ENCODE results near the gene LRRTM4. TPM values are rescaled to one million over a fixed set of nuclear protein-coding genes. Genes with fewer than 3 reads are reported as not detected.

Gene LRRTM4
- total and polyA plus RNA-seq, 2 experiments from 2014 or later: not detected

- no peak overlapping the region for H2AFZ ChIP-seq
- H3K4me1 ChIP-seq (ENCODE audit: insufficient read depth): no peaks in the 10 kb centered on the region
- H3K9me3 ChIP-seq (ENCODE audit: low read depth): no peaks in the 10 kb centered on the region
- H4K20me1 ChIP-seq (ENCODE audit: insufficient read depth): no peaks in the 10 kb centered on the region
- no peaks in the 10 kb centered on the region for H3K27me3 ChIP-seq (replicated peaks; ENCODE audit: insufficient read depth)
- H3K79me2 ChIP-seq (ENCODE audit: insufficient read depth): no peaks in the 10 kb centered on the region
- H3K27ac ChIP-seq: no peak overlapping the region
- no peaks in the 10 kb centered on the region for H3K36me3 ChIP-seq (ENCODE audit: low read depth)
- TF ChIP-seq EZH2 (IDR thresholded peaks at IDR 0.05; ENCODE audit: insufficient read depth, poor library complexity, severe bottlenecking) (no peak), EZH2phosphoT487 (IDR thresholded peaks at IDR 0.05; ENCODE audit: insufficient read depth, low read depth) (no peak)
- no peaks in the 10 kb centered on the region for H3F3A ChIP-seq (ENCODE audit: insufficient read depth)
- no peak overlapping the region for H3K4me2 ChIP-seq (ENCODE audit: unreplicated experiment)
- no peak overlapping the region for H3K4me3 ChIP-seq
- DNase-seq: no peak
- in situ Hi-C loops (cut with MboI): no loop called here
- H3K9me2 ChIP-seq (ENCODE audit: insufficient read depth): no peaks in the 10 kb centered on the region
- H3K9ac ChIP-seq: no peak overlapping the region
Observed at GRCh38 chr2:77372636-77373035, 149.5 kb downstream of the LRRTM4 start.

- Histone ChIP-seq H3K36me3 (ENCODE audit: low read depth) (no peaks in the 10 kb centered on the region), H3K4me1 (ENCODE audit: insufficient read depth) (no peaks in the 10 kb centered on the region), H3K27ac (no peak overlapping the region), H3K9me3 (ENCODE audit: low read depth) (no peaks in the 10 kb centered on the region), H3K4me3 (no peak overlapping the region), H3K4me2 (ENCODE audit: unreplicated experiment) (no peak overlapping the region), H3K9ac (no peak overlapping the region), H4K20me1 (ENCODE audit: insufficient read depth) (no peaks in the 10 kb centered on the region), H3K79me2 (ENCODE audit: insufficient read depth) (no peaks in the 10 kb centered on the region), H3F3A (ENCODE audit: insufficient read depth) (no peaks in the 10 kb centered on the region), H3K9me2 (ENCODE audit: insufficient read depth) (no peaks in the 10 kb centered on the region), H2AFZ (no peak overlapping the region), H3K27me3 (replicated peaks; ENCODE audit: insufficient read depth) (no peaks in the 10 kb centered on the region)
- TF ChIP-seq EZH2 (IDR thresholded peaks at IDR 0.05; ENCODE audit: insufficient read depth, poor library complexity, severe bottlenecking): no peak
- TF ChIP-seq EZH2phosphoT487 (IDR thresholded peaks at IDR 0.05; ENCODE audit: insufficient read depth, low read depth): no peak
- no peak for DNase-seq
- 0 to 2% methylated on average over 3 of the region's 3 CpGs for WGBS, 2 experiments (ENCODE audit: low coverage in 1 of 2, low lambda C conversion rate in 2 of 2, missing lambda C conversion rate in 2 of 2)
- in situ Hi-C loops (cut with MboI): no loop called here
Observed at GRCh38 chr2:77370511-77370910, 151.7 kb downstream of the LRRTM4 start.

DNA sequence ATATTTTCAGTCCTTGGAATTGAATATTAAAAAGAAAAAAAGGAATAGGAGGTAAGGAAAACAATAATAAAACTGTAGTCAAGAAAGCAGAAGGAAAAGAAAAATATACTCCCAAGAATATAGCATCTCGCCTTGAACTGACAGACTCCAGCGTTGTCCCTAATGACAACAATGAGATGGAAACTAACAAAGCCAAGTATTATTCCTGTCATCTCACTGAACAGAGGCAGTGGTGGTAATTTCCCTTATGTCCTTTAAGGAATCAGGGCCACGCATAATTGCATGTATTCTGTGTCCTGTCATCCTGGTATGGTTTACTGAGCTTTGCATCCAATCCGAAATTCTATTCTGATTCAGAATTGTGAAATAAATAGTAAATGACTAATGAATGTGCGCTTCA, 158.9 kb downstream of the LRRTM4 start:
- TF ChIP-seq EZH2phosphoT487 (IDR thresholded peaks at IDR 0.05; ENCODE audit: insufficient read depth, low read depth) (no peak), EZH2 (IDR thresholded peaks at IDR 0.05; ENCODE audit: insufficient read depth, poor library complexity, severe bottlenecking) (no peak)
- no peaks in the 10 kb centered on the region for H3F3A ChIP-seq (ENCODE audit: insufficient read depth)
- peaks cover 3% of the 10 kb centered on the region for H3K9me3 ChIP-seq (ENCODE audit: low read depth)
- WGBS, 2 experiments (ENCODE audit: low coverage in 1 of 2, low lambda C conversion rate in 2 of 2, missing lambda C conversion rate in 2 of 2): 23 to 30% methylated on average over 5 of the region's 5 CpGs
- no peak for DNase-seq
- in situ Hi-C loops (cut with MboI): no loop called here
- H3K9me2 ChIP-seq (ENCODE audit: insufficient read depth): no peaks in the 10 kb centered on the region
- H3K36me3 ChIP-seq (ENCODE audit: low read depth): no peaks in the 10 kb centered on the region
- H3K4me2 ChIP-seq (ENCODE audit: unreplicated experiment): no peak overlapping the region
- H3K9ac ChIP-seq: no peak overlapping the region
- H3K4me3 ChIP-seq: no peak overlapping the region
- no peaks in the 10 kb centered on the region for H3K4me1 ChIP-seq (ENCODE audit: insufficient read depth)
- H3K27ac ChIP-seq: no peak overlapping the region
- no peaks in the 10 kb centered on the region for H3K79me2 ChIP-seq (ENCODE audit: insufficient read depth)
- no peak overlapping the region for H2AFZ ChIP-seq
- H4K20me1 ChIP-seq (ENCODE audit: insufficient read depth): no peaks in the 10 kb centered on the region
- no peaks in the 10 kb centered on the region for H3K27me3 ChIP-seq (replicated peaks; ENCODE audit: insufficient read depth)

DNA sequence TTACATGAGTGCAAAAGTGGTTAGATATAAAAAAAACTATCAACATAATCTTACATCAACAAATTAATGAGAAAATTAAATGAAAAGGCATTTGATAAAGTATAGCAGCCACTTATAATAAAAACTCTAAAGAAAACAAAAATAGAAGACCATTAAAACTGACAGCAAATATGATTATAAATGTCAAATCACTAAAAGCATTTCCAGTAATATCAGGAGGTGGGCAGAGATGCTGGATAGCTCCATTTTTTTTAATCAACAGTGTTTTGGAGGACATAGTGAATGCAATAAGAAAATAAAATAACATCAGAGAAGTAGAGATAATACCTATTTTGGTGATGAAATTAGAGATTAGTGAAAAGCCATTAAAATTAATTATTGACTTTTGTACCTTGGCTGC, 173.4 kb downstream of the LRRTM4 start:
- no peaks in the 10 kb centered on the region for H3K36me3 ChIP-seq (ENCODE audit: low read depth)
- no peaks in the 10 kb centered on the region for H3K27me3 ChIP-seq (replicated peaks; ENCODE audit: insufficient read depth)
- in situ Hi-C loops (cut with MboI): no loop called here
- no peaks in the 10 kb centered on the region for H3K79me2 ChIP-seq (ENCODE audit: insufficient read depth)
- H3K9me3 ChIP-seq (ENCODE audit: low read depth): no peaks in the 10 kb centered on the region
- H3K9ac ChIP-seq: no peak overlapping the region
- no peaks in the 10 kb centered on the region for H3F3A ChIP-seq (ENCODE audit: insufficient read depth)
- no peak overlapping the region for H3K4me3 ChIP-seq
- TF ChIP-seq EZH2 (IDR thresholded peaks at IDR 0.05; ENCODE audit: insufficient read depth, poor library complexity, severe bottlenecking) (no peak), EZH2phosphoT487 (IDR thresholded peaks at IDR 0.05; ENCODE audit: insufficient read depth, low read depth) (no peak)
- no peaks in the 10 kb centered on the region for H3K4me1 ChIP-seq (ENCODE audit: insufficient read depth)
- no peak for DNase-seq
- H3K27ac ChIP-seq: no peak overlapping the region
- H3K9me2 ChIP-seq (ENCODE audit: insufficient read depth): no peaks in the 10 kb centered on the region
- H3K4me2 ChIP-seq (ENCODE audit: unreplicated experiment): no peak overlapping the region
- H4K20me1 ChIP-seq (ENCODE audit: insufficient read depth): no peaks in the 10 kb centered on the region
- H2AFZ ChIP-seq: no peak overlapping the region

DNA sequence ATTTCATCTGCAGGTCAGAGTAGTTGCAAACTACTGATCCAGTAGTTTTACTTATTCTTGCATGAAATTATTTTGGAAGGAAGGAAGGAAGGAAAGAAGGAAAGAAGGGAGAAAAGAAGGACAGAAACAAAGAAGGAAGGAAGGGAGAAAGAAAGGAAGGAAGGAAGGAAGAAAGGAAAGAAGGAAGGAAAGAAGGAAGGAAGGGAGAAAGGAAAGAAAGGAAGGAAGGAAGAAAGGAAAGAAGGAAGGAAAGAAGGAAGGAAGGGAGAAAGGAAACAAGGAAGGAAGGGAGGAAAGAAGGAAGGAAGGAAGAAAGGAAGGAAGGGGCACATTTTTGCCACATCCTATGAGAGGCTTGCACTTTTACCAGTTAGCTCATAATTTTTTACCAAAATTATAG, 186.2 kb downstream of the LRRTM4 start:
- no peaks in the 10 kb centered on the region for H3K27me3 ChIP-seq (replicated peaks; ENCODE audit: insufficient read depth)
- no peaks in the 10 kb centered on the region for H4K20me1 ChIP-seq (ENCODE audit: insufficient read depth)
- H2AFZ ChIP-seq: no peak overlapping the region
- H3K9ac ChIP-seq: no peak overlapping the region
- no peaks in the 10 kb centered on the region for H3K9me3 ChIP-seq (ENCODE audit: low read depth)
- in situ Hi-C loops (cut with MboI): no loop called here
- no peak for TF ChIP-seq EZH2 (IDR thresholded peaks at IDR 0.05; ENCODE audit: insufficient read depth, poor library complexity, severe bottlenecking)
- TF ChIP-seq EZH2phosphoT487 (IDR thresholded peaks at IDR 0.05; ENCODE audit: insufficient read depth, low read depth): no peak
- no peaks in the 10 kb centered on the region for H3K4me1 ChIP-seq (ENCODE audit: insufficient read depth)
- H3K4me3 ChIP-seq: no peak overlapping the region
- H3K9me2 ChIP-seq (ENCODE audit: insufficient read depth): no peaks in the 10 kb centered on the region
- no peak for DNase-seq
- H3K4me2 ChIP-seq (ENCODE audit: unreplicated experiment): no peak overlapping the region
- H3F3A ChIP-seq (ENCODE audit: insufficient read depth): no peaks in the 10 kb centered on the region
- H3K79me2 ChIP-seq (ENCODE audit: insufficient read depth): no peaks in the 10 kb centered on the region
- H3K36me3 ChIP-seq (ENCODE audit: low read depth): no peaks in the 10 kb centered on the region
- no peak overlapping the region for H3K27ac ChIP-seq

Measured in GM23248 (cell line).